NCI-H2107 (cell line): ENCODE data around the gene RCN2.
"Not testable (repeated sequence)": the region's sequence is repeated elsewhere in the genome, so short reads cannot be mapped to it uniquely, and the experiment has no call there.

Source experiments
- DNase-seq: peaks from one replicate; lab custom pipeline; 2025; lab: John Stamatoyannopoulos, UW

Gene RCN2, protein sequence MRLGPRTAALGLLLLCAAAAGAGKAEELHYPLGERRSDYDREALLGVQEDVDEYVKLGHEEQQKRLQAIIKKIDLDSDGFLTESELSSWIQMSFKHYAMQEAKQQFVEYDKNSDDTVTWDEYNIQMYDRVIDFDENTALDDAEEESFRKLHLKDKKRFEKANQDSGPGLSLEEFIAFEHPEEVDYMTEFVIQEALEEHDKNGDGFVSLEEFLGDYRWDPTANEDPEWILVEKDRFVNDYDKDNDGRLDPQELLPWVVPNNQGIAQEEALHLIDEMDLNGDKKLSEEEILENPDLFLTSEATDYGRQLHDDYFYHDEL

DNA sequence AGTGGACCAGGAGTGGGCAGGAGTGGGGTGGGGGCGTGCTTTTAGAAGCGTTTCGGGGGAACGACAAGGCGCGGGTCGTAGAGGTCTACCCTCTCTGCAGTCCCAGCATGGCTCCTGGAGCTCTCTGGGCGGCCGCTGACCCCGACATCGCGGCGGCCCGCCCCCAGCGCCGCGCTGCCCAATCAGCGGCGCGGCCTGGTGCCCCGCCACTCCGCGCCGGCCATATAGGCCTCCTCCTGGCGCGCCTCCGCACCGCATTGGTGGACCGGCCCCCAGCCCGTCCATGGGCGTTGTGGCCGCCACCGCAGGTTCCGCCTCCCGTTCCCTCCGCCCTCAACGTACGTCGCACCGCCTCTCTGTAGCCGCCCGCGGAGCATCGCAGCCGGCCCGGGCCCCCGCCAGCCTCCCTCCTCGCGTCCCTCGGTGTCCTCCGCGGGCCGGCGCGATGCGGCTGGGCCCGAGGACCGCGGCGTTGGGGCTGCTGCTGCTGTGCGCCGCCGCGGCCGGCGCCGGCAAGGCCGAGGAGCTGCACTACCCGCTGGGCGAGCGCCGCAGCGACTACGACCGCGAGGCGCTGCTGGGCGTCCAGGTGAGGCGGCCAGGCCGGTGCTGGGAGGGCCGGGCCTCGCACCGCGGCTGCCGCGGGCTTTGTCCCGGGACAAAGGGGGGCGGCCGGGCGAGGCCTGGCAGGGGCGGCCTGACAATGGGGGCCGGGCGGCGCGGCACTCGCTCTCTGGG, at the start of gene RCN2:
Gene RCN2 (plus strand): TSS at position 353 of the 738 bp plus-strand sequence. CDS start 93 bp downstream, at position 446.
- peak; percentile 65 for DNase-seq

DNA sequence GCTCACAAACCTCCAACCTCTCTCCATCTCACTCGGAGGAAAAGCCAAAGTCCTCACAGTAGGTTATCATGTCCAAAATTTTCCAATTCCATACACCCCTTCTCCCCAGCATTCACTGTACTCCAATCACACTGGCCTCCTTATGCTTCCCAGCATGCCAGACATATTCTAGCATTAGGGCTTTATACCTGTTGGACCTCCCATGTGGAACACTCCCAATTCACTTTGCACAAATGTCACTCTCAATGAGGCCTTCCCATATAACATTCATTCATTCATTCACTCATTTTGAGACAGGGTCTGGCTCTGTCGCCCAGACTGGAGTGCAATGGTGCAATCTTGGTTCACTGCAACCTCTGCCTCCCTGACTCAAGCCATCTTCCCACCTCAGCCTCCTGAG, 46.3 kb upstream of the RCN2 start:
- no peak for DNase-seq

DNA sequence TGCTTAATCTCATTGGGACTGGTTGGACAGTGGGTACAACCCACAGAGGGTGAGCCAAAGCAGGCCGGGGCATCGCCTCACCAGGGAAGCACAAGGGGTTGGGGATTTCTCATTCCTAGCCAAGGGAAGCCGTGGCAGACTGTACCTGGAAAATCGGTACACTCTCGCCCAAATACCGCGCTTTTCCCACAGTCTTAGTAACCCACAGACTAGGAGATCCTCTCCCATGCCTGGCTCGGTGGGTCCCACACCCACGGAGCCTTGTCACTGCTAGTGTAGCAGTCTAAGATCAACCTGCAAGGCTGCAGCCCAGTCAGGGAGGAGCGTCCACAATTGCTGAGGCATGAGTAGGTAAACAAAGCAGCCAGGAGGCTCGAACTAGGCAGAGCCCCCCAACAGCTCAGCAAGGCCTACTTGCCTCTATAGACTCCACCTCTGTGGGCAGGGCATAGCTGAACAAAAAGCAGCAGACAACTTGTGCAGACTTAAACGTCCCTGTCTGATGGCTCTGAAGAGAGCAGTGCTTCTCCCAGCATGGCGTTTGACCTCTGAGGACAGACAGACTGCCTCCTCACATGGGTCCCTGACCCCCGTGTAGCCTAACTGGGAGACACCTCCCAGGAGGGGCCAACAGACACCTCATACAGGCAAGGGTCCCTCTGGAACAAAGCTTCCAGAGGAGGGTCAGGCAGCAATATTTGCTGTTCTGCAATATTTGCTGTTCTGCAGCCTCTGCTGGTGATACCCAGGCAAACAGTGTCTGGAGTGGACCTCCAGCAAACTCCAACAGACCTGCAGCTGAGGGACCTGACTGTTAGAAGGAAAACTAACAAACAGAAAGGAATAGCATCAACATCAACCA, 44.0 kb upstream of the RCN2 start:
- DNase-seq = not testable (repeated sequence)

DNA sequence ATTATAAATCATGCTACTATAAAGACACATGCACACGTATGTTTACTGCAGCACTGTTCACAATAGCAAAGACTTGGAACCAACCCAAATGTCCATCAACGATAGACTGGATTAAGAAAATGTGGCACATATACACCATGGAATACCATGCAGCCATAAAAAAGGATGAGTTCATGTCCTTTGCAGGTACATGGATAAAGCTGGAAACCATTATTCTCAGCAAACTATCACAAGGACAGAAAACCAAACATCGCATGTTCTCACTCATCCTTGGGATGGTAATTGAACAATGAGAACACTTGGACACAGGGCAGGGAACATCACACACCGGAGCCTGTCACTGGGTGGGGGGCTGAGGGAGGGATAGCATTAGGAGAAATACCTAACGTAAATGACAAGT, 38.7 kb upstream of the RCN2 start:
- not testable (repeated sequence) for DNase-seq

DNA sequence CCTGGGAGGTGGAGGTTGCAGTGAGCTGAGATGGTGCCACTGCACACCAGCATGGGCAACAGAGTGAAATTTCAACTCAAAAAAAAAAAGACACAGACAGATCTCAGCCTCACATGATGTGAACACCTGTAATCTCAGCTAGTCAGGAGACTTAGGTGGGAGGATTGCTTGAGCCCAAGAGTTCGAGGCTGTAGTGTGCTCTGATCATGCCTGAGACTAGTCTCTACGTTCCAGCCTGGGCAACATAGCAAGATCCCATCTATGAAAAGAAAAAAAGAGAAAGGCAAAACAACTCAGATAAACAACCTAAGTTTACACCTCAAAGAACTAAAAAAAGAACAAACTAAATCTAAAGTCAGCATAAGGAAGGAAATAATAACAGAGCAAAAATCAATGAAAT, 37.4 kb upstream of the RCN2 start:
- DNase-seq = no peak

DNA sequence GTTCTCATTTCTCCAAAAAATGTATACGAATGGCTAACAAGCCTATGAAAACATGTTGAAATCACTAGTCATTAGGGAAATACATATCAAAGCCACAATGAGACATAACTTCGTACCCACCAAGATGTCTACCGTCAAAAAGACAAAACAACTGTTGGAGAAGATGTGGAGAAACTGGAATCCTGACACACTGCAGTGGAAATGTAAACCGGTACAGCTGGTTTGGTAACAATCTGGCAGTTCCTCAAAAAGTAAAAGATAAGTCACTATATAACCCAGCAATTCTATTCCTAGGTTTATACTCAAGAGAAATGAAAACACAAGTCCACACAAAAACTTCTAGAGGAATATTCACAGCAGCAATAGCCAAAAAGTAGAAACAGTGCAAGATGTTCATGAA, 33.4 kb upstream of the RCN2 start:
- DNase-seq = no peak

GRCh38 chr15:76899176-76899930, 32.2 kb upstream of the RCN2 start:
- DNase-seq = not testable (repeated sequence)

DNA sequence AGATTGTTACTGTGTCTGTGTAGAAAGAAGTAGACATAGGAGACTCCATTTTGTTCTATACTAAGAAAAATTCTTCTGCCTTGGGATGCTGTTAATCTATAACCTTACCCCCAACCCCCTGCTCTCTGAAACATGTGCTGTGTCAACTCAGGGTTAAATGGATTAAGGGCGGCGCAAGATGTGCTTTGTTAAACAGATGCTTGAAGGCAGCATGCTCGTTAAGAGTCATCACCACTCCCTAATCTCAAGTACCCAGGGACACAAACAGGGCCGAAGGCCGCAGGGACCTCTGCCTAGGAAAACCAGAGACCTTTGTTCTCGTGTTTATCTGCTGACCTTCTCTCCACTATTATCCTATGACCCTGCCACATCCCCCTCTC, 31.6 kb upstream of the RCN2 start:
- DNase-seq = not testable (repeated sequence)

- DNase-seq = no peak
These were observed 29.6 kb upstream of the RCN2 start for GRCh38 chr15:76901965-76902364.

- no peak for DNase-seq
These were observed 28.3 kb upstream of the RCN2 start for GRCh38 chr15:76903251-76903681.

GRCh38 chr15:76904461-76905012, 27.0 kb upstream of the RCN2 start:
- DNase-seq = no peak

GRCh38 chr15:76905013-76905839, 26.3 kb upstream of the RCN2 start, which contains the start of gene SCAPER:
TSS of gene SCAPER (minus strand) at chr15:76905340. CDS start at chr15:76883817, 21,523 bp downstream.
- peak; percentile 59 for DNase-seq

DNA sequence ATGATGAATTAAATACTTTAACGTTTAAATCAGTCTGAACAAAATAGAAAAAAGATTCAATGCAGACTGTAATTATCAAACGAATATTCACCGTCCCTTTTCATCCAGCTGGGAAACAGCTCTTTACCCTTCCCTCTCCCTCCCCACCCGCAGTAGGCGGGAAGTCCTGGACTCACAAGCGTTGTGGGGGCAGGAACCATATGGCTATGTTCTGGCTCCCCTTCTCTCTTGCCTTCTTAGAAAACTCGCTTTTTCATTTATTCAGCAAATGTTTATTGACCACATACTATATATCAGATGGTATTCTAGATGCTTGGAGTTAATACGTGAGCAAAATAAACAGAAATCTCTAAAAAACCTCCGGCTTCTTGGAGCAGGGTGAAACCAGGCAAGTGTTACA, 25.7 kb upstream of the RCN2 start:
- DNase-seq = no peak

DNA sequence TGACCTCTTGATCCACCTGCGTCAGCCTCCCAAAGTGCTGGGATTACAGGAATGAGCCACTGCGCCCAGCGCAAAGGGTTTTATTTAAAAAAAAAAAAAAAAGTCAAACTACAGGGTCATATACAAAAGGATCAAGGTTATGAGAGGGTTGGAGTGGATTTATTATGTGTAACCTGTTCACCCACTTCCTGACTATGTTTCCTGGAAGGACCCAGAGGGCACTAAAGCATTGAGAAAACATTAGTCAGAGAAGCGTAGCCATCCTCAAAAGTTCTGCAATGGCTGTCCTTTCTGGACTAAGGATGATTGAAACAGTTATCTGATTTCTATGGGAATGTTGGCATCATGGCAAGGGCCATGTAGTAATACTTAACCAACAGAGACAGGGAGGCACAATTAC, 19.1 kb upstream of the RCN2 start:
- no peak for DNase-seq

DNA sequence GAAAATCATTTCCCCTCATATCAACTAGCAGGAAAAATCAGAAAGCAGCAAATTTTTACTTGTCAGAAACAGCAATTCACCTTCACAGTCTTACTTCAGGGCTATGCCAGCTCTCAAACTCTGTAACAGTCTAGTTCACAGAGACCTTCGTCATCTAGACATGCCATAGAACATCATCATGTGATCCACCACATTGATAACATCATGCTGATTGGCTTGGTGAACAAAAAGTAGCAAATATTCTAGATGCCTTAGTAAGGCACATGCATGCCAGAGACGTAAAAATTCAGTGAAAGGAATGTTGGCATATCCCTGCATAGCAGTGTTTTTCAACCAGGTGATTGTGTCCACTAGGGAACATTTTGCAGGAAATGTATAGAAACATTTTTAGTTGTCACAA, 17.8 kb upstream of the RCN2 start:
- no peak for DNase-seq

GRCh38 chr15:76916369-76916768, 15.2 kb upstream of the RCN2 start:
- no peak for DNase-seq

GRCh38 chr15:76928201-76928600, 3.3 kb upstream of the RCN2 start:
- no peak for DNase-seq

DNA sequence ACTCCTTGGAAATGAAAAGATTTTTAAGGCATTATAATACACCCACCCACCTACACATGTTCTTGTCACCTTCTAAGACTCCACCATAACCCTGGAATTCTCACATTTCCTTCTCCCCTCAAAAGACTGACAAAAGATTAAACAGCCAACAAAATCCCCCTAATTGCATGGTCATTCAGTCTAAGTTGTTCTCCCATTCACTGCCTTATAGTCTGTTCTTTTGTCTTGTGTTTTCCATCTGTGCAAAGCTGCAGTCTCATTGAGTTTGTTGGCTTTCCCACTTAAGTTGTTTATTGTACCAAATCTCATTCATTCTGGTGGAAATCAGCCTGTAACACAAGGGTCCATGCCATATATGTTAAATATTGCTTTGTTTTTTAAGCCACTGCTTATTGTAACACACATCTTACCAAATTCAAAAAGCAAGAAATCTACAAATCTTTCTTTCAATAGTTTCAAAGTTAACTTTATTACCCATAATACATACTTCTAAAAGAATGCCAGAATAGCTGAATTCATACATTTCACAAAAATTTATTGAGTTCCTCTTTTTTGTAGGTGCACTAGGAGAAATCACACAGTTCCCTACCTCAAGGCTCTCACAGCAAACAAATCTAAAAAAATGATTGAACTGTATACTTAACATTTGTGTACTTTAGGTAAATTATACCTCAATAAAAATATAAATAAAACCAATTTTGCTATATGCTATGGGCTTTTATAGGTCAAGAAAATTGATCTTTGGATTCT, 2.4 kb upstream of the RCN2 start:
- DNase-seq = no peak

GRCh38 chr15:76930831-76931396, 635 bp upstream of the RCN2 start:
- DNase-seq = no peak
